ENCODE measurements around the gene ANKRD2. TPM values are rescaled to one million over a fixed set of nuclear protein-coding genes. Genes with fewer than 3 reads are reported as not detected.

Gene ANKRD2
- total and polyA plus RNA-seq, 10 of the 15 experiments (the other 5 are each of a cell fraction or from before 2014, with no cell fraction given), result 0.18 to 0.23 TPM; not detected in 8

GRCh38 chr10:97585439-97585811 lies 12.8 kb downstream of the ANKRD2 start (continued):
- TF ChIP-seq RELB (IDR thresholded peaks at IDR 0.05; ENCODE audit: low read depth), result no peak
- no peak for TF ChIP-seq SMAD1 (IDR thresholded peaks at IDR 0.05; ENCODE audit: low read depth, partially characterized antibody)

- TF ChIP-seq FOXM1 (IDR thresholded peaks at IDR 0.05; ENCODE audit: low read depth, low read length), result no peak
- no peak for TF ChIP-seq BRCA1 (IDR thresholded peaks at IDR 0.05; ENCODE audit: low read depth, low read length)
- no peak for TF ChIP-seq MXI1 (IDR thresholded peaks at IDR 0.05; ENCODE audit: low read depth, low read length)
- no peak for TF ChIP-seq CREM (IDR thresholded peaks at IDR 0.05; ENCODE audit: low read depth)
- TF ChIP-seq KAT2A (conservative IDR thresholded peaks at IDR 0.05; ENCODE audit: control insufficient read depth, low read depth, low read length), result no peak
- TF ChIP-seq ZSCAN29 (IDR thresholded peaks at IDR 0.05), result no peak
- Histone ChIP-seq H3K27me3 (replicated peaks in 1 of 2; ENCODE audit: control insufficient read depth in 2 of 2, insufficient read depth in 2 of 2, low read length in 1 of 2) (no peaks in the 10 kb centered on the region), H4K20me1 (ENCODE audit: control insufficient read depth, insufficient read depth) (no peaks in the 10 kb centered on the region), H3K79me2 (ENCODE audit: control insufficient read depth, insufficient read depth, low read length) (no peaks in the 10 kb centered on the region), H3K4me3 (no peak overlapping the region), H2AFZ (ENCODE audit: control insufficient read depth, low read depth, low read length) (no peak overlapping the region), H3K4me1 (ENCODE audit: control insufficient read depth, insufficient read depth, low read length) (no peaks in the 10 kb centered on the region), H3K9me3 (replicated peaks; ENCODE audit: control insufficient read depth, insufficient read depth, low read length) (no peaks in the 10 kb centered on the region), H3K27ac (ENCODE audit: control insufficient read depth, insufficient read depth) (no peak overlapping the region), H3K9ac (ENCODE audit: control insufficient read depth, insufficient read depth, low read length) (no peak overlapping the region), H3K36me3 (ENCODE audit: control insufficient read depth in 2 of 2, insufficient read depth in 2 of 2, low read length in 1 of 2) (no peaks in the 10 kb centered on the region), H3K4me2 (ENCODE audit: control insufficient read depth, insufficient read depth) (no peak overlapping the region)
- ATAC-seq, result no peak
- SMC1A ChIA-PET (ENCODE audit: uncharacterized antibody, unreplicated experiment), result no interaction called here
- BruUV-seq (replicated peaks), result no TSS peak
- intact Hi-C loops (cut with micrococcal nuclease; ENCODE audit: unreplicated experiment), result no loop called here
- RAD21 ChIA-PET (ENCODE audit: unreplicated experiment), result no interaction called here
- POLR2A ChIA-PET, result no interaction called here
- CTCF ChIA-PET, result interaction anchor here (1.0 to 2.1 kb wide), 2 partner anchors 15 to 24 kb away, joined by 3 to 8 read pairs; partner anchors contain the start of gene ANKRD2
- no peak for DNase-seq (ENCODE audit: low read depth, low spot score)
- WGBS (ENCODE audit: insufficient coverage, insufficient replicate concordance, low lambda C conversion rate, missing lambda C conversion rate), result 70% methylated on average over 2 of the region's 2 CpGs
- FAIRE-seq, result no peak
- in situ Hi-C loops (cut with MboI), result no loop called here
Observed at GRCh38 chr10:97587183-97587582, 14.6 kb downstream of the ANKRD2 start.

Measured in GM12878 (cell line).